ENCODE data around the gene SPATA21.

- TF ChIP-seq POLR2A (IDR thresholded peaks at IDR 0.05) (no peak), CTCF (IDR thresholded peaks at IDR 0.05) (no peak)
Observed at GRCh38 chr1:16446116-16446515, 8.9 kb upstream of the SPATA21 start.
